22Rv1 (cell line): ENCODE data around the gene P4HA3.

Source experiments
- ZFX ChIP-seq: fragments of 450-650 bp; IDR thresholded peaks from 2 replicates; pipeline ENCODE4 v1.6.1; 2017; ENCODE audit warnings: antibody characterized with exemption, borderline replicate concordance
- TF ChIP-seq, protein P1 (sequence below): fragments of 450-650 bp; IDR thresholded peaks from 2 replicates; pipeline ENCODE4 v1.5.1; 2017; ENCODE audit warnings: mild to moderate bottlenecking

DNA sequence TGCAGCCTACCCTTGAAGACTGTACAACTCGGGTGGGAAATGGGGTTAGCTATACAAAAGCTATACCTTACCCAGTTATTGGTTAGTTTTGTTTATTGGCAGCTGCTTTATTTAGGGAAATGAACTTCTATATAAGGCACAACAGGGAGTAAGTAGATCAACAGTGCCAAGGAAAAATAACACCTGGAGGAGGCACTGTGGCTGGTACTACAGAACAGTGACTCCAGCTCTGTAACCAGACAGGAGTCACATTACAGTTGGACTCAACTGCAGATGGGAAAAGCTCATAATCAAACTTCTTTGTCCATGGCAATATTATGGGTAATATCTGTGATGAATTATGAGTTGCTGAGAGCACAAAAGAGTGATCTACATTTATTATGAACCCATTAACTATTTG lies 14.0 kb downstream of the P4HA3 start:
- TF ChIP-seq, protein P1, sequence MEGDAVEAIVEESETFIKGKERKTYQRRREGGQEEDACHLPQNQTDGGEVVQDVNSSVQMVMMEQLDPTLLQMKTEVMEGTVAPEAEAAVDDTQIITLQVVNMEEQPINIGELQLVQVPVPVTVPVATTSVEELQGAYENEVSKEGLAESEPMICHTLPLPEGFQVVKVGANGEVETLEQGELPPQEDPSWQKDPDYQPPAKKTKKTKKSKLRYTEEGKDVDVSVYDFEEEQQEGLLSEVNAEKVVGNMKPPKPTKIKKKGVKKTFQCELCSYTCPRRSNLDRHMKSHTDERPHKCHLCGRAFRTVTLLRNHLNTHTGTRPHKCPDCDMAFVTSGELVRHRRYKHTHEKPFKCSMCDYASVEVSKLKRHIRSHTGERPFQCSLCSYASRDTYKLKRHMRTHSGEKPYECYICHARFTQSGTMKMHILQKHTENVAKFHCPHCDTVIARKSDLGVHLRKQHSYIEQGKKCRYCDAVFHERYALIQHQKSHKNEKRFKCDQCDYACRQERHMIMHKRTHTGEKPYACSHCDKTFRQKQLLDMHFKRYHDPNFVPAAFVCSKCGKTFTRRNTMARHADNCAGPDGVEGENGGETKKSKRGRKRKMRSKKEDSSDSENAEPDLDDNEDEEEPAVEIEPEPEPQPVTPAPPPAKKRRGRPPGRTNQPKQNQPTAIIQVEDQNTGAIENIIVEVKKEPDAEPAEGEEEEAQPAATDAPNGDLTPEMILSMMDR: no peak
- TF ChIP-seq ZFX: no peak
